Measurements from ENCODE around the gene ID4. TPM values are rescaled to one million over a fixed set of nuclear protein-coding genes. Genes with fewer than 3 reads are reported as not detected.

ID4 gene
- total and polyA plus RNA-seq, 2 donors (not counting 3 experiments of a cell fraction or from before 2014, with no cell fraction given), result not detected

DNA sequence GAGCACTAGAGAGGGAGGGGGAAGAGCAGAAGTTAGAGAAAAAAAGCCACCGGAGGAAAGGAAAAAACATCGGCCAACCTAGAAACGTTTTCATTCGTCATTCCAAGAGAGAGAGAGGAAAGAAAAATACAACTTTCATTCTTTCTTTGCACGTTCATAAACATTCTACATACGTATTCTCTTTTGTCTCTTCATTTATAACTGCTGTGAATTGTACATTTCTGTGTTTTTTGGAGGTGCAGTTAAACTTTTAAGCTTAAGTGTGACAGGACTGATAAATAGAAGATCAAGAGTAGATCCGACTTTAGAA is 2.0 kb downstream of the ID4 start:
- no peak overlapping the region for H3K27ac ChIP-seq (ENCODE audit: insufficient read depth, low read depth, low read length)
- no peak for FAIRE-seq
- H3K27me3 ChIP-seq (ENCODE audit: control insufficient read depth in 2 of 2, insufficient read depth in 2 of 2, low read length in 2 of 2), result peaks cover 20 to 55% of the 10 kb centered on the region in 2 experiments
- H4K20me1 ChIP-seq (replicated peaks; ENCODE audit: control insufficient read depth, extremely low read depth, insufficient read depth, low read length), result no peaks in the 10 kb centered on the region
- DNase-seq (ENCODE audit: low read depth, low spot score), result no peak
- H3K36me3 ChIP-seq (ENCODE audit: control insufficient read depth in 2 of 2, extremely low read depth in 1 of 2, insufficient read depth in 2 of 2, low read length in 2 of 2), result no peaks in the 10 kb centered on the region
- H3K4me2 ChIP-seq (ENCODE audit: insufficient read depth, low read length), result no peak overlapping the region
- H3K9ac ChIP-seq (replicated peaks; ENCODE audit: extremely low read depth, insufficient read depth, low read length), result no peak overlapping the region
- ChIA-PET CTCF (no interaction called here), POLR2A (no interaction called here)
- TF ChIP-seq POLR2A (IDR thresholded peaks at IDR 0.05; ENCODE audit: low read depth, low read length) (no peak), FOS (IDR thresholded peaks at IDR 0.05; ENCODE audit: borderline replicate concordance, insufficient read depth, low read length) (no peak), POLR2AphosphoS5 (IDR thresholded peaks at IDR 0.05; ENCODE audit: insufficient read depth, low read depth, low read length) (no peak), MYC (IDR thresholded peaks at IDR 0.05; ENCODE audit: low read depth, low read length) (no peak), JUN (IDR thresholded peaks at IDR 0.05; ENCODE audit: borderline replicate concordance, insufficient read depth, insufficient read length, low read depth) (no peak), GATA2 (IDR thresholded peaks at IDR 0.05; ENCODE audit: insufficient read depth, insufficient read length, low read depth, low read length) (no peak), EZH2 (IDR thresholded peaks at IDR 0.05; ENCODE audit: borderline replicate concordance, low read depth, low read length, severe bottlenecking) (no peak)
- TF ChIP-seq, protein P1, sequence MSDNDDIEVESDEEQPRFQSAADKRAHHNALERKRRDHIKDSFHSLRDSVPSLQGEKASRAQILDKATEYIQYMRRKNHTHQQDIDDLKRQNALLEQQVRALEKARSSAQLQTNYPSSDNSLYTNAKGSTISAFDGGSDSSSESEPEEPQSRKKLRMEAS (IDR thresholded peaks at IDR 0.05; ENCODE audit: insufficient read depth, insufficient read length), result no peak
- TF ChIP-seq, protein P2, sequence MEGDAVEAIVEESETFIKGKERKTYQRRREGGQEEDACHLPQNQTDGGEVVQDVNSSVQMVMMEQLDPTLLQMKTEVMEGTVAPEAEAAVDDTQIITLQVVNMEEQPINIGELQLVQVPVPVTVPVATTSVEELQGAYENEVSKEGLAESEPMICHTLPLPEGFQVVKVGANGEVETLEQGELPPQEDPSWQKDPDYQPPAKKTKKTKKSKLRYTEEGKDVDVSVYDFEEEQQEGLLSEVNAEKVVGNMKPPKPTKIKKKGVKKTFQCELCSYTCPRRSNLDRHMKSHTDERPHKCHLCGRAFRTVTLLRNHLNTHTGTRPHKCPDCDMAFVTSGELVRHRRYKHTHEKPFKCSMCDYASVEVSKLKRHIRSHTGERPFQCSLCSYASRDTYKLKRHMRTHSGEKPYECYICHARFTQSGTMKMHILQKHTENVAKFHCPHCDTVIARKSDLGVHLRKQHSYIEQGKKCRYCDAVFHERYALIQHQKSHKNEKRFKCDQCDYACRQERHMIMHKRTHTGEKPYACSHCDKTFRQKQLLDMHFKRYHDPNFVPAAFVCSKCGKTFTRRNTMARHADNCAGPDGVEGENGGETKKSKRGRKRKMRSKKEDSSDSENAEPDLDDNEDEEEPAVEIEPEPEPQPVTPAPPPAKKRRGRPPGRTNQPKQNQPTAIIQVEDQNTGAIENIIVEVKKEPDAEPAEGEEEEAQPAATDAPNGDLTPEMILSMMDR (IDR thresholded peaks at IDR 0.05; ENCODE audit: extremely low read depth in 1 of 2, insufficient read depth in 1 of 2, low read depth in 1 of 2, low read length in 2 of 2), result no peak
- no peak overlapping the region for H2AFZ ChIP-seq (ENCODE audit: low read depth, low read length)
- no peak overlapping the region for H3K4me3 ChIP-seq (replicated peaks in 1 of 3; ENCODE audit: insufficient read depth in 1 of 3, low read depth in 1 of 3, low read length in 3 of 3)
- BruUV-seq (replicated peaks), result no TSS peak
- no peaks in the 10 kb centered on the region for H3K9me1 ChIP-seq (replicated peaks; ENCODE audit: control insufficient read depth, extremely low read depth, insufficient read depth, low read length)
- H3K9me3 ChIP-seq (replicated peaks; ENCODE audit: control insufficient read depth, insufficient read depth, low read length), result no peaks in the 10 kb centered on the region
- dilution Hi-C loops (cut with MboI; ENCODE audit: extremely low pct_ligation_motif_present, low sequenced_read_pairs), result no loop called here
- no peaks in the 10 kb centered on the region for H3K4me1 ChIP-seq (ENCODE audit: control insufficient read depth, extremely low read depth, insufficient read depth, low read length)
- H3K79me2 ChIP-seq (ENCODE audit: control insufficient read depth, insufficient read depth, low read length), result no peaks in the 10 kb centered on the region
- intact Hi-C loops (cut with micrococcal nuclease), result no loop called here

All from endothelial cell of umbilical vein (primary cell).